HepG2 (cell line): ENCODE results near the gene DNAJC5. TPM values are rescaled to one million over a fixed set of nuclear protein-coding genes. Genes with fewer than 3 reads are reported as not detected.

Source experiments
- ATAC-seq: fragments of 200-7000 bp; cut with Tn5 transposase; 3 replicates; pipeline ENCODE4 v1.9.1; 2020; ENCODE audit warnings: mild to moderate bottlenecking, moderate library complexity
- BruUV-seq: library from RNA; stranded (reverse); fragments of 400-500 nt; replicated peaks from 2 replicates; lab custom pipeline; 2021; lab: Mats Ljungman, UMichigan
- CTCF ChIA-PET: fragments of 300-600 bp; formaldehyde crosslinking; extraction: SDS; loops from one replicate; lab custom pipeline; 2021; ENCODE audit warnings: low total read pairs, inconsistent platforms, low intra/inter-chr PET ratio; lab: Yijun Ruan, JAX
- POLR2A ChIA-PET: fragments of 350-600 bp; sonication (Branson Sonifier 250); formaldehyde crosslinking; loops from one replicate; lab custom pipeline; 2020; ENCODE audit warnings: antibody characterized with exemption, inconsistent platforms; lab: Yijun Ruan, JAX
- DNase-seq: peaks from one replicate; pipeline ENCODE4 v3.0.0-alpha.2; 2015; ENCODE audit warnings: low spot score
- FAIRE-seq: peaks from 3 replicates; lab custom pipeline; 2011; peaks lifted over from hg19 to GRCh38; lab: Jason Lieb, UNC
- H2AFZ ChIP-seq: one replicate; pipeline ENCODE4 v1.6.1; 2011; ENCODE audit warnings: low read length, inconsistent platforms
- H3K27ac ChIP-seq: fragments of 300-600 bp; 3 replicates; pipeline ENCODE4 v1.8.0; 2011; ENCODE audit warnings: mixed run types, mild to moderate bottlenecking, mixed read lengths, low read length, inconsistent platforms; ENCODE audit not compliant: insufficient read depth; ENCODE audit errors: extremely low read length
- H3K27me3 ChIP-seq, 2 experiments: fragments of 200-600 bp in 1 of 2; 2 replicates in 1 of 2; 3 replicates in 1 of 2; pipeline versions ENCODE4 v1.6.0 to v1.8.0; 2011; ENCODE audit warnings: low read length in 2 of 2, mild to moderate bottlenecking in 2 of 2, moderate library complexity in 2 of 2, inconsistent platforms in 1 of 2; ENCODE audit not compliant: insufficient read depth in 2 of 2, control insufficient read depth in 1 of 2
- H3K36me3 ChIP-seq, 2 experiments: fragments of 200-600 bp in 1 of 2; replicated peaks in 1 of 2; 2 replicates in 1 of 2; 3 replicates in 1 of 2; pipeline versions ENCODE4 v1.5.1 to v1.8.0; 2011; ENCODE audit warnings: low read length in 2 of 2, inconsistent platforms in 1 of 2; ENCODE audit not compliant: insufficient read depth in 2 of 2, control insufficient read depth in 1 of 2
- H3K4me1 ChIP-seq: 2 replicates; pipeline ENCODE4 v1.5.1; 2012; ENCODE audit warnings: low read length, inconsistent platforms; ENCODE audit not compliant: insufficient read depth
- H3K4me2 ChIP-seq: 2 replicates; pipeline ENCODE4 v1.6.0; 2011; ENCODE audit warnings: low read depth, low read length, inconsistent platforms
- H3K4me3 ChIP-seq, 3 experiments: fragments of 200-600 bp in 1 of 3; sonication (generic), shearing (Covaris generic) in 1 of 3; replicated peaks in 1 of 3; 2 replicates each; pipeline ENCODE4 v1.5.1; 2011 to 2016; ENCODE audit warnings: low read length in 3 of 3, inconsistent platforms in 2 of 3, low read depth in 2 of 3, mild to moderate bottlenecking in 2 of 3, control low read depth in 1 of 3, mixed read lengths in 1 of 3; ENCODE audit not compliant: insufficient read depth in 1 of 3
- H3K79me2 ChIP-seq: one replicate; pipeline ENCODE4 v1.6.1; 2011; ENCODE audit warnings: low read length, inconsistent platforms; ENCODE audit not compliant: insufficient read depth
- H3K9ac ChIP-seq: 2 replicates; pipeline ENCODE4 v1.6.0; 2011; ENCODE audit warnings: mild to moderate bottlenecking, low read depth, low read length, inconsistent platforms; ENCODE audit not compliant: insufficient read depth
- H3K9me3 ChIP-seq: 2 replicates; pipeline ENCODE4 v1.5.1; 2012; ENCODE audit warnings: mild to moderate bottlenecking, low read length
- H4K20me1 ChIP-seq: 2 replicates; pipeline ENCODE4 v1.6.0; 2011; ENCODE audit warnings: inconsistent platforms, mild to moderate bottlenecking, low read length, moderate library complexity; ENCODE audit not compliant: insufficient read depth
- AKAP8 ChIP-seq: sonication (generic); formaldehyde crosslinking; IDR thresholded peaks from 2 replicates; pipeline ENCODE4 v1.5.1; 2020; ENCODE audit warnings: mild to moderate bottlenecking, missing genetic modification reagents
- CENPX ChIP-seq: sonication (generic); formaldehyde crosslinking; IDR thresholded peaks from 2 replicates; pipeline ENCODE4 v1.9.0; 2021; ENCODE audit warnings: mild to moderate bottlenecking, missing genetic modification reagents, moderate library complexity
- FOXP1 ChIP-seq, 2 experiments: fragments of 450-650 bp in 1 of 2; IDR thresholded peaks; 2 replicates each; pipeline ENCODE4 v1.6.1; 2017 to 2018; ENCODE audit warnings: antibody characterized with exemption in 1 of 2
- GABPA ChIP-seq, 2 experiments: IDR thresholded peaks; 2 replicates each; pipeline ENCODE4 v1.6.1; 2011 to 2016; ENCODE audit warnings: low read depth in 2 of 2, low read length in 1 of 2, missing biosample characterization in 1 of 2, missing genetic modification characterization in 1 of 2
- HDAC1 ChIP-seq: sonication (generic); formaldehyde crosslinking; IDR thresholded peaks from 2 replicates; pipeline ENCODE4 v1.5.1; 2020; ENCODE audit warnings: mild to moderate bottlenecking, missing genetic modification reagents
- HMGXB4 ChIP-seq, 2 experiments: sonication (generic) in 1 of 2; formaldehyde crosslinking in 1 of 2; IDR thresholded peaks; 2 replicates each; pipeline versions ENCODE4 v1.4.0 to v1.6.1; 2018 to 2020; ENCODE audit warnings: missing genetic modification reagents in 2 of 2, borderline replicate concordance in 1 of 2, low read depth in 1 of 2, mild to moderate bottlenecking in 1 of 2, missing biosample characterization in 1 of 2
- KAT8 ChIP-seq: IDR thresholded peaks from 2 replicates; pipeline ENCODE4 v1.6.1; 2016; ENCODE audit warnings: missing genetic modification reagents, missing compliant biosample characterization
- NR1H2 ChIP-seq: sonication (generic); formaldehyde crosslinking; IDR thresholded peaks from 2 replicates; pipeline ENCODE4 v1.8.1; 2022; ENCODE audit warnings: low read depth, missing genetic modification reagents, borderline replicate concordance
- NR2C2 ChIP-seq: sonication (generic); formaldehyde crosslinking; IDR thresholded peaks from 2 replicates; pipeline ENCODE4 v1.4.0; 2020; ENCODE audit warnings: missing genetic modification reagents, mild to moderate bottlenecking, moderate library complexity, borderline replicate concordance
- NR3C1 ChIP-seq: sonication (generic); formaldehyde crosslinking; IDR thresholded peaks from 2 replicates; pipeline ENCODE4 v1.4.0; 2020; ENCODE audit warnings: missing genetic modification reagents
- THAP11 ChIP-seq: IDR thresholded peaks from 2 replicates; pipeline ENCODE4 v1.6.1; 2016; ENCODE audit warnings: missing biosample characterization, missing genetic modification reagents
- TRIM22 ChIP-seq: fragments of 450-650 bp; IDR thresholded peaks from 2 replicates; pipeline ENCODE4 v1.6.1; 2017
- ZBTB43 ChIP-seq: sonication (generic); formaldehyde crosslinking; conservative IDR thresholded peaks from 2 replicates; pipeline ENCODE4 v1.4.0; 2020; ENCODE audit warnings: missing genetic modification reagents
- ZNF275 ChIP-seq: sonication (generic); formaldehyde crosslinking; IDR thresholded peaks from 2 replicates; pipeline ENCODE4 v1.8.0; 2022; ENCODE audit warnings: missing genetic modification reagents, mild to moderate bottlenecking, inconsistent platforms, borderline replicate concordance
- ZNF513 ChIP-seq: sonication (generic); formaldehyde crosslinking; conservative IDR thresholded peaks from 2 replicates; pipeline ENCODE4 v1.5.0; 2020; ENCODE audit warnings: missing genetic modification reagents
- ZNF577 ChIP-seq: sonication (generic); formaldehyde crosslinking; IDR thresholded peaks from 2 replicates; pipeline ENCODE4 v1.4.0; 2020; ENCODE audit warnings: mild to moderate bottlenecking, low read depth, missing genetic modification reagents, borderline replicate concordance
- ZNF768 ChIP-seq: sonication (generic); formaldehyde crosslinking; IDR thresholded peaks from 2 replicates; pipeline ENCODE4 v1.4.0; 2020; ENCODE audit warnings: missing genetic modification reagents
- WGBS: methylation state at CpG from one replicate; pipeline ENCODE4 v1.1.6; 2017; ENCODE audit warnings: low lambda C conversion rate; 5-methylcytosine and 5-hydroxymethylcytosine counted together
- in situ Hi-C: cut with HindIII; loops from 2 replicates; pipeline ENCODE4 v1.10.0; 2017; ENCODE audit warnings: low pct_unique_long_range_greater_than_20kb; ENCODE audit not compliant: extremely low pct_ligation_motif_present
- intact Hi-C: fragments of 100-400 bp; cut with micrococcal nuclease; formaldehyde crosslinking; loops from one replicate; pipeline ENCODE4 v1.10.0; 2022; ENCODE audit not compliant: unreplicated experiment
- polyA plus RNA-seq, 8 experiments: library from polyadenylated mRNA; depleted of rRNA in 3 of 8; stranded (reverse) in 7 of 8; unstranded in 1 of 8; fragments of >200 nt; fragmentation: Illumina TruSeq in 4 of 8; extraction: Trizol in 4 of 8; gene quantifications; 2 replicates each; pipeline versions ENCODE4 v1.2.1 to v1.2.3, GENCODE V29; 2011 to 2016; ENCODE audit warnings: low read depth in 4 of 8, missing spikeins in 1 of 8, mixed read lengths in 1 of 8; ENCODE audit not compliant: insufficient read depth in 1 of 8
- total RNA-seq, 5 experiments: library from RNA; depleted of rRNA; stranded (reverse); fragments of >200 nt; fragmentation: Illumina TruSeq; extraction: Trizol; gene quantifications; 2 replicates each; pipeline ENCODE4 v1.2.3, GENCODE V29; 2016; ENCODE audit warnings: low read depth in 1 of 5

DNAJC5 gene
- total and polyA plus RNA-seq, 2 of the 13 experiments (the other 11 are each of a cell fraction or from before 2014, with no cell fraction given): 42.8 to 64.5 TPM

- no peak for FAIRE-seq
- TF ChIP-seq GABPA (IDR thresholded peaks at IDR 0.05; ENCODE audit: low read depth, low read length): no peak
- no peak for TF ChIP-seq GABPA (CRISPR knock-in tag; IDR thresholded peaks at IDR 0.05; ENCODE audit: low read depth)
- no peak for TF ChIP-seq KAT8 (CRISPR knock-in tag)
- TF ChIP-seq ZNF577: no peak
- TF ChIP-seq ZNF768 (CRISPR knock-in tag): 0 out of 2 replicates have a peak, but pooled peaks have one; percentile 14
- peak; percentile 60 for TF ChIP-seq AKAP8
- TF ChIP-seq ZNF275 (CRISPR knock-in tag): no peak
- TF ChIP-seq HMGXB4 (CRISPR knock-in tag; IDR thresholded peaks at IDR 0.05; ENCODE audit: borderline replicate concordance in 1 of 2, low read depth in 1 of 2): no peak
- TF ChIP-seq ZNF513 (CRISPR knock-in tag): no peak
- TF ChIP-seq NR3C1 (CRISPR knock-in tag): no peak
- no peak for TF ChIP-seq HDAC1 (CRISPR knock-in tag)
- no peak for TF ChIP-seq NR1H2 (CRISPR knock-in tag)
- TF ChIP-seq THAP11: no peak
- TF ChIP-seq CENPX (CRISPR knock-in tag): no peak
- TF ChIP-seq NR2C2 (CRISPR knock-in tag): no peak
- TF ChIP-seq ZBTB43: no peak
- no peak for TF ChIP-seq FOXP1 (IDR thresholded peaks at IDR 0.05)
- TF ChIP-seq FOXP1 (CRISPR knock-in tag; IDR thresholded peaks at IDR 0.05): no peak
- no peak for TF ChIP-seq TRIM22
These were observed 52.2 kb downstream of the DNAJC5 start for GRCh38 chr20:63946986-63947637.

More at GRCh38 chr20:63946986-63947637, 52.2 kb downstream of the DNAJC5 start:
- 93% methylated on average over 15 of the region's 15 CpGs for WGBS
- no peak overlapping the region for H2AFZ ChIP-seq
- intact Hi-C loops (no loop called here), in situ Hi-C loops (no loop called here)
- POLR2A ChIA-PET: no interaction called here
- H3K27me3 ChIP-seq: no peaks in the 10 kb centered on the region
- H3K36me3 ChIP-seq: peaks cover 41 to 59% of the 10 kb centered on the region in 2 experiments
- H4K20me1 ChIP-seq: peaks cover 84% of the 10 kb centered on the region
- H3K79me2 ChIP-seq: peaks cover 58% of the 10 kb centered on the region
- no peak overlapping the region for H3K9ac ChIP-seq
- H3K27ac ChIP-seq: no peak overlapping the region
- no peak for DNase-seq
- CTCF ChIA-PET: no interaction called here
- no peak overlapping the region for H3K4me2 ChIP-seq
- peaks cover 38% of the 10 kb centered on the region for H3K4me1 ChIP-seq
- BruUV-seq: no TSS peak
- no peak for ATAC-seq
- no peaks in the 10 kb centered on the region for H3K9me3 ChIP-seq
- H3K4me3 ChIP-seq: no peak overlapping the region
